H1 (cell line): ENCODE results near the gene PDE3A. TPM values are rescaled to one million over a fixed set of nuclear protein-coding genes. Genes with fewer than 3 reads are reported as not detected.

Experiments
- CTCF ChIA-PET: fragments of 300-600 bp; sonication (Branson Sonifier 250); formaldehyde crosslinking; loops from one replicate; lab custom pipeline; 2021; ENCODE audit not compliant: partially characterized antibody; lab: Charles Lee
- POLR2A ChIA-PET: fragments of 300-600 bp; sonication (Branson Sonifier 250); formaldehyde crosslinking; loops from one replicate; lab custom pipeline; 2021; ENCODE audit warnings: inconsistent platforms; ENCODE audit not compliant: partially characterized antibody; lab: Charles Lee
- DNase-seq, 2 experiments: peaks; one replicate each; pipeline versions ENCODE4 v3.0.0 to v3.0.0-alpha.2; 2010 to 2022; ENCODE audit warnings: low spot score in 2 of 2, low read depth in 1 of 2, mixed read lengths in 1 of 2
- FAIRE-seq: peaks from 2 replicates; lab custom pipeline; 2011; peaks lifted over from hg19 to GRCh38; lab: Jason Lieb, UNC
- H2AFZ ChIP-seq: 2 replicates; pipeline ENCODE4 v1.8.1; 2012; ENCODE audit warnings: low read length, inconsistent platforms
- H2AK5ac ChIP-seq: 2 replicates; pipeline ENCODE4 v1.6.1; 2013; ENCODE audit warnings: low read depth, low read length
- H2BK120ac ChIP-seq: replicated peaks from 2 replicates; pipeline ENCODE3; 2013; ENCODE audit warnings: low read depth, low read length, inconsistent platforms
- H2BK12ac ChIP-seq: 2 replicates; pipeline ENCODE4 v1.6.1; 2013; ENCODE audit warnings: low read depth, low read length
- H2BK15ac ChIP-seq: 2 replicates; pipeline ENCODE4 v1.6.1; 2013; ENCODE audit warnings: low read length
- H2BK20ac ChIP-seq: 2 replicates; pipeline ENCODE4 v1.6.1; 2013; ENCODE audit warnings: low read length
- H2BK5ac ChIP-seq: 2 replicates; pipeline ENCODE4 v1.6.1; 2013; ENCODE audit warnings: low read depth, low read length
- H3K14ac ChIP-seq: 2 replicates; pipeline ENCODE4 v1.6.1; 2013; ENCODE audit warnings: inconsistent platforms; ENCODE audit not compliant: insufficient read length
- H3K18ac ChIP-seq: 2 replicates; pipeline ENCODE4 v1.6.1; 2013; ENCODE audit warnings: low read length; ENCODE audit errors: extremely low read depth
- H3K23ac ChIP-seq: 2 replicates; pipeline ENCODE4 v1.6.1; 2013; ENCODE audit warnings: inconsistent platforms; ENCODE audit not compliant: insufficient read length
- H3K23me2 ChIP-seq: 2 replicates; pipeline ENCODE4 v1.6.1; 2013; ENCODE audit warnings: low read depth, low read length
- H3K27ac ChIP-seq: 2 replicates; pipeline ENCODE4 v1.6.1; 2011; ENCODE audit warnings: low read depth, low read length, inconsistent platforms
- H3K27me3 ChIP-seq, 4 experiments: replicated peaks in 1 of 4; 1 replicate in 1 of 4; 2 replicates in 3 of 4; pipeline versions ENCODE4 v1.6.1 to v1.8.1; 2011 to 2013; ENCODE audit warnings: low read length in 3 of 4, mild to moderate bottlenecking in 3 of 4, inconsistent platforms in 2 of 4, mixed read lengths in 2 of 4, moderate library complexity in 1 of 4; ENCODE audit not compliant: control insufficient read depth in 3 of 4, insufficient read depth in 3 of 4; ENCODE audit errors: extremely low read depth in 1 of 4
- H3K36me3 ChIP-seq, 4 experiments: 2 replicates each; pipeline versions ENCODE4 v1.6.1 to v1.8.1; 2011 to 2013; ENCODE audit warnings: mild to moderate bottlenecking in 4 of 4, low read length in 3 of 4, moderate library complexity in 2 of 4, control low read depth in 1 of 4, inconsistent platforms in 1 of 4; ENCODE audit not compliant: insufficient read depth in 4 of 4, control insufficient read depth in 2 of 4
- H3K4ac ChIP-seq: replicated peaks from 2 replicates; pipeline ENCODE3; 2013; ENCODE audit warnings: low read length, low read depth, mixed read lengths, inconsistent platforms; ENCODE audit not compliant: insufficient read length
- H3K4me1 ChIP-seq, 4 experiments: replicated peaks in 1 of 4; 1 replicate in 1 of 4; 2 replicates in 3 of 4; pipeline versions ENCODE4 v1.6.1 to v1.8.1; 2011 to 2013; ENCODE audit warnings: low read length in 3 of 4, inconsistent platforms in 2 of 4, mixed read lengths in 1 of 4; ENCODE audit not compliant: insufficient read depth in 4 of 4, control insufficient read depth in 3 of 4
- H3K4me2 ChIP-seq, 2 experiments: 2 replicates each; pipeline versions ENCODE4 v1.6.1 to v1.8.1; 2011 to 2013; ENCODE audit warnings: low read depth in 2 of 2, low read length in 2 of 2, control low read depth in 1 of 2, inconsistent platforms in 1 of 2, mild to moderate bottlenecking in 1 of 2; ENCODE audit not compliant: insufficient read depth in 1 of 2
- H3K4me3 ChIP-seq, 4 experiments: fragments of 200-600, 300-600 bp in 1 of 4; sonication (generic), shearing (Covaris generic), sonication (Bioruptor Twin) in 1 of 4; 2 replicates each; pipeline versions ENCODE4 v1.5.1 to v1.8.1; 2011 to 2016; ENCODE audit warnings: low read length in 4 of 4, low read depth in 3 of 4, control low read depth in 2 of 4, inconsistent platforms in 2 of 4, mild to moderate bottlenecking in 2 of 4, mixed read lengths in 1 of 4, moderate library complexity in 1 of 4; ENCODE audit not compliant: insufficient read depth in 2 of 4; ENCODE audit errors: extremely low read depth in 1 of 4
- H3K56ac ChIP-seq: replicated peaks from 2 replicates; pipeline ENCODE3; 2013; ENCODE audit warnings: low read depth, mild to moderate bottlenecking, mixed read lengths, low read length, inconsistent platforms; ENCODE audit not compliant: insufficient read length
- H3K79me1 ChIP-seq: 2 replicates; pipeline ENCODE4 v1.6.1; 2013; ENCODE audit warnings: low read depth, low read length, control low read depth
- H3K79me2 ChIP-seq, 2 experiments: 2 replicates each; pipeline versions ENCODE4 v1.6.1 to v1.8.1; 2012 to 2013; ENCODE audit warnings: low read length in 2 of 2, mild to moderate bottlenecking in 2 of 2, inconsistent platforms in 1 of 2; ENCODE audit not compliant: insufficient read depth in 2 of 2, control insufficient read depth in 1 of 2
- H3K9ac ChIP-seq, 4 experiments: replicated peaks in 1 of 4; 1 replicate in 1 of 4; 2 replicates in 3 of 4; pipeline versions ENCODE4 v1.6.1 to v1.8.1; 2011 to 2013; ENCODE audit warnings: low read depth in 3 of 4, low read length in 3 of 4, control low read depth in 2 of 4, mild to moderate bottlenecking in 2 of 4, moderate library complexity in 2 of 4, inconsistent platforms in 1 of 4; ENCODE audit errors: extremely low read depth in 1 of 4
- H3K9me3 ChIP-seq, 2 experiments: 2 replicates each; pipeline versions ENCODE4 v1.6.1 to v1.8.1; 2012 to 2013; ENCODE audit warnings: mild to moderate bottlenecking in 2 of 2, moderate library complexity in 2 of 2, control low read depth in 1 of 2, inconsistent platforms in 1 of 2, low read depth in 1 of 2, low read length in 1 of 2, mixed read lengths in 1 of 2; ENCODE audit not compliant: insufficient read depth in 2 of 2
- H4K20me1 ChIP-seq, 2 experiments: replicated peaks in 1 of 2; 2 replicates each; pipeline versions ENCODE3 to v1.8.1; 2011 to 2013; ENCODE audit warnings: inconsistent platforms in 2 of 2, low read length in 2 of 2, mild to moderate bottlenecking in 1 of 2; ENCODE audit not compliant: insufficient read depth in 2 of 2, control insufficient read depth in 1 of 2
- H4K5ac ChIP-seq: 2 replicates; pipeline ENCODE4 v1.6.1; 2013; ENCODE audit warnings: low read length, low read depth, mixed read lengths, inconsistent platforms; ENCODE audit not compliant: insufficient read length
- H4K8ac ChIP-seq: 2 replicates; pipeline ENCODE4 v1.8.0; 2013; ENCODE audit warnings: mild to moderate bottlenecking, moderate library complexity, low read length, inconsistent platforms; ENCODE audit not compliant: insufficient read depth; ENCODE audit errors: extremely low read depth
- H4K91ac ChIP-seq: replicated peaks from 2 replicates; pipeline ENCODE3; 2013; ENCODE audit warnings: low read length, mixed read lengths, inconsistent platforms; ENCODE audit not compliant: insufficient read length
- HDAC2 ChIP-seq, 2 experiments: fragments of 300-600 bp in 1 of 2; sonication (generic) in 1 of 2; IDR thresholded peaks; 2 replicates each; pipeline ENCODE4 v1.6.1; 2011 to 2012; ENCODE audit warnings: low read depth in 2 of 2, low read length in 2 of 2, mild to moderate bottlenecking in 2 of 2, moderate library complexity in 2 of 2, borderline replicate concordance in 1 of 2, inconsistent platforms in 1 of 2
- KDM5A ChIP-seq: fragments of 200-600 bp; IDR thresholded peaks from 2 replicates; pipeline ENCODE4 v1.7.1; 2012; ENCODE audit warnings: mild to moderate bottlenecking, low read length, inconsistent platforms, mixed read lengths
- POLR2A ChIP-seq, 2 experiments: IDR thresholded peaks; 1 replicate in 1 of 2; 2 replicates in 1 of 2; pipeline ENCODE4 v1.6.1; 2011; ENCODE audit warnings: low read depth in 2 of 2, low read length in 2 of 2, mild to moderate bottlenecking in 2 of 2; ENCODE audit errors: control extremely low read depth in 1 of 2
- SIX5 ChIP-seq: IDR thresholded peaks from 2 replicates; pipeline ENCODE4 v1.6.1; 2011; ENCODE audit warnings: mild to moderate bottlenecking, low read depth, low read length
- WGBS, 2 experiments: shearing (Covaris generic) in 1 of 2; methylation state at CpG; one replicate each; pipeline versions ENCODE4 v1.1.6 to v1.1.7; 2013 to 2015; ENCODE audit warnings: low lambda C conversion rate in 2 of 2, mixed read lengths in 2 of 2, inconsistent platforms in 1 of 2, low coverage in 1 of 2, missing lambda C conversion rate in 1 of 2; ENCODE audit not compliant: insufficient replicate concordance in 2 of 2, insufficient coverage in 1 of 2, insufficient read length in 1 of 2; ENCODE audit errors: extremely low coverage in 1 of 2, missing lambda C conversion rate in 1 of 2; 5-methylcytosine and 5-hydroxymethylcytosine counted together
- polyA plus RNA-seq, 7 experiments: library from polyadenylated mRNA; depleted of rRNA in 3 of 7; stranded (reverse) in 5 of 7; unstranded in 2 of 7; fragments of >200 nt in 5 of 7; fragments of 200-250 nt in 2 of 7; gene quantifications; 1 replicate in 5 of 7; 2 replicates in 1 of 7; 4 replicates in 1 of 7; pipeline versions ENCODE4 v1.2.1 to v1.2.3, GENCODE V29; 2011 to 2013; ENCODE audit warnings: missing spikeins in 2 of 7, mixed read lengths in 2 of 7
- total RNA-seq: library from RNA; stranded (reverse); fragmentation: NEBNext Ultra II Directional; extraction: Animal tissue kit (Norgen Biotek cat#: 25700); gene quantifications from 2 replicates; pipeline ENCODE4 v1.2.1, GENCODE V29; 2021

PDE3A gene
- total and polyA plus RNA-seq, 2 of the 8 experiments (the other 6 are each of a cell fraction or from before 2014, with no cell fraction given): 1.4 to 3.4 TPM

GRCh38 chr12:20628226-20628787 lies 260.0 kb downstream of the PDE3A start:
- Histone ChIP-seq H3K18ac (no peak overlapping the region), H3K4me3 (no peak overlapping the region), H3K36me3 (no peaks in the 10 kb centered on the region), H3K9ac (no peak overlapping the region), H3K56ac (no peak overlapping the region), H2BK120ac (no peak overlapping the region), H3K27me3 (no peaks in the 10 kb centered on the region), H4K91ac (no peak overlapping the region), H2AFZ (peak overlapping the region; percentile 12; the same call in 1 of the 2 replicates), H4K20me1 (no peaks in the 10 kb centered on the region), H3K14ac (no peak overlapping the region), H2BK12ac (no peak overlapping the region), H3K27ac (no peak overlapping the region), H2BK15ac (no peak overlapping the region), H3K23ac (no peak overlapping the region), H3K4me1 (peaks cover 0 to 8% (median 6%) of the 10 kb centered on the region in 4 experiments; a peak in 4 of 7 replicates), H3K23me2 (no peaks in the 10 kb centered on the region), H4K8ac (no peak overlapping the region), H3K4ac (no peak overlapping the region), H3K79me2 (no peaks in the 10 kb centered on the region), H3K9me3 (no peaks in the 10 kb centered on the region), H2BK5ac (no peak overlapping the region), H3K4me2 (no peak overlapping the region), H4K5ac (no peak overlapping the region), H3K79me1 (no peaks in the 10 kb centered on the region), H2AK5ac (no peak overlapping the region), H2BK20ac (no peak overlapping the region)
- 85% methylated on average over 9 of the region's 9 CpGs; no CpG with 5 or more reads in 1 of the 2 experiments for WGBS, 2 experiments
- ChIA-PET POLR2A (no interaction called here), CTCF (interaction anchor here (1.2 to 1.3 kb wide), 2 partner anchors 52 to 142 kb away, joined by 4 read pairs; no protein-coding TSS in a partner anchor)
- TF ChIP-seq KDM5A (no peak), HDAC2 (IDR thresholded peaks at IDR 0.05; ENCODE audit: borderline replicate concordance in 1 of 2, low read depth in 2 of 2, low read length in 2 of 2) (no peak), POLR2A (IDR thresholded peaks at IDR 0.05; ENCODE audit: control extremely low read depth in 1 of 2, low read depth in 2 of 2, low read length in 2 of 2) (no peak), SIX5 (no peak)
- DNase-seq: no peak
- no peak for FAIRE-seq
